ENCODE measurements around the gene CDC5L. TPM values are rescaled to one million over a fixed set of nuclear protein-coding genes. Genes with fewer than 3 reads are reported as not detected.
"Not testable (repeated sequence)": the region's sequence is repeated elsewhere in the genome, so short reads cannot be mapped to it uniquely, and the experiment has no call there.

CDC5L gene
- total and polyA plus RNA-seq, 2 experiments from 2014 or later = 15.9 to 20.4 TPM

DNA sequence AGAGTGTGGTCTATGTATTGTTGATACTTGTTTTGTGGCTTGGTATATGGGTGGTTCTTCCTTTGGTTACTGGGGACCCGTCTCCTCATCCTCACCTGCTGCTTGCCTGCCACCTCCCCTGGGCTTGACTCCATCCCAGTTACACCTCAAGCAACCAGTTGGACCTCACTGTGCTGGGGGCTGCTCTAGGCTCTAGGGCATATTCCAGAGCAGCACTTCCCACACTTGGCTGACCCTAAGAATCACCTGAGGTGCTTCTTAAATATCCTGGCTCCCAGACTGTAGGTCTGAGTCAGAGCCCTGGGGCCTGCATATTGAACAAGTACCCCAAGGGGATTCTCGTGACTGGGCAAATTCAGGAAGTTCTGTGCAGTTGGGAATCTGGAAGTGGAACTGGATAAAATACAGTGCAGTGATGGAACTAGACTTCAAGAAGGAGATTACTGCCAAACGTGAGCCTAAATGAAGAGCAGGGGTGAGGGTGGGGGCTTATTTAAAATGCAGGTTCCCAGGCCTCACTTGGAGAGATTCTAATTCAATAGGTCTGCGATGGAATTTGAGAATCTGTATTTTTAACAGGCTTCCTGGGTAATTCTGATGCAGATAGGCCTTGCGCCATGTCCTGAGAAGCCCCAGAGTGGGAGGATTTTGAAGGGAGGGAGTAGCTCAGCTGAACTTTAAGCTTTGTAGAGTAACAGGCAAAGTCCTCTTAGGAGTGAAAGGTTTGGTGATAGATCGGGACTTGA is 37.4 kb upstream of the CDC5L start:
- WGBS, 2 experiments (ENCODE audit: low coverage in 1 of 2, low lambda C conversion rate in 2 of 2, missing lambda C conversion rate in 2 of 2) = 64 to 68% methylated on average over 6 of the region's 6 CpGs
- in situ Hi-C loops (cut with MboI) = no loop called here

DNA sequence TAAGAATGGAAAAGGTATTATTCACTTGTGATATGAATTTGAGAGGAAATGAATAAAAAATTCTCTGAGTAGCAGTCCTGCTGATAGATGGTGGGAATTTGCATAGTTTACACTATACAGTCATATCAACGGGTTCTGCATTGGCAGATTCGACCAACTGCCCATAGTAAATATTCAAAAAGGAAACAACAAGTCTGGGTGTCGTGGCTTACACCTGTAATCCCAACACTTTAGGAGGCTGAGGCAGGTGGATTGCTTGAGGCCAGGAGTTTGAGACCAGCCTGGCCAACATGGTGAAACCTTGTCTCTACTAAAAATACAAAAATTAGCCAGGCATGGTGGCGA is 36.9 kb upstream of the CDC5L start:
- H3K4me3 ChIP-seq; H3F3A ChIP-seq (ENCODE audit: insufficient read depth); H3K27ac ChIP-seq; DNase-seq; H3K4me1 ChIP-seq (ENCODE audit: insufficient read depth); H4K20me1 ChIP-seq (ENCODE audit: insufficient read depth); H3K4me2 ChIP-seq (ENCODE audit: unreplicated experiment); H2AFZ ChIP-seq; H3K79me2 ChIP-seq (ENCODE audit: insufficient read depth); H3K27me3 ChIP-seq (replicated peaks; ENCODE audit: insufficient read depth); H3K9me2 ChIP-seq (ENCODE audit: insufficient read depth); H3K9me3 ChIP-seq (ENCODE audit: low read depth); in situ Hi-C loops (cut with MboI); H3K9ac ChIP-seq; H3K36me3 ChIP-seq (ENCODE audit: low read depth): not testable (repeated sequence)
- 54 to 67% methylated on average over 4 of the region's 4 CpGs for WGBS, 2 experiments (ENCODE audit: low coverage in 1 of 2, low lambda C conversion rate in 2 of 2, missing lambda C conversion rate in 2 of 2)

More for the DNA sequence above, 37.4 kb upstream of the CDC5L start:
- H4K20me1 ChIP-seq (ENCODE audit: insufficient read depth) = no peaks in the 10 kb centered on the region
- no peak overlapping the region for H2AFZ ChIP-seq
- no peaks in the 10 kb centered on the region for H3K4me1 ChIP-seq (ENCODE audit: insufficient read depth)
- no peaks in the 10 kb centered on the region for H3K9me2 ChIP-seq (ENCODE audit: insufficient read depth)
- no peak overlapping the region for H3K9ac ChIP-seq
- no peak for DNase-seq
- H3K9me3 ChIP-seq (ENCODE audit: low read depth) = no peaks in the 10 kb centered on the region
- H3F3A ChIP-seq (ENCODE audit: insufficient read depth) = 0 out of 2 replicates have a peak, but pooled peaks cover 4% of the 10 kb centered on the region
- no peak overlapping the region for H3K27ac ChIP-seq
- H3K27me3 ChIP-seq (replicated peaks; ENCODE audit: insufficient read depth) = peaks cover 10% of the 10 kb centered on the region; the same call in 1 of the 2 replicates
- H3K4me3 ChIP-seq = no peak overlapping the region
- H3K4me2 ChIP-seq (ENCODE audit: unreplicated experiment) = no peak overlapping the region
- no peaks in the 10 kb centered on the region for H3K79me2 ChIP-seq (ENCODE audit: insufficient read depth)
- TF ChIP-seq EZH2phosphoT487 (IDR thresholded peaks at IDR 0.05; ENCODE audit: insufficient read depth, low read depth) = no peak
- TF ChIP-seq EZH2 (IDR thresholded peaks at IDR 0.05; ENCODE audit: insufficient read depth, poor library complexity, severe bottlenecking) = no peak
- no peaks in the 10 kb centered on the region for H3K36me3 ChIP-seq (ENCODE audit: low read depth)

DNA sequence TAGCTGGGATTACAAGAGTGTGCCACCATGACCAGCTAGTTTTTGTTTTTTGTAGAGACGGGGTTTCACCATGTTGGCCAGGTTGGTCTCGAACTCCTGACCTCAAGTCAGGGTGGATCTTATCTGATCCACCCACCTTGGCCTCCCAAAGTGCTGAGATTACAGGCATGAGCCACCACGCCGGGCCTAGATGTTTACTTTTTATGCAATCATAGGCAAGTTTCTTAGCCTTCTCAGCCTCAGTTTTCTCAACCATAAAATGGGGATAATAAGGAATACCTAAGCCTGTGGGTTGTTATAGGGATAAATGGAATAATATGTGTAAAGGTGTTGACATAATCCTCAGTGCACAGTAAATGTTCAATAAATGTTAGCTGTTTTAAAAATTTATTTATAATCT is 35.2 kb upstream of the CDC5L start:
- no peak overlapping the region for H3K9ac ChIP-seq
- H3K9me3 ChIP-seq (ENCODE audit: low read depth) = no peaks in the 10 kb centered on the region
- in situ Hi-C loops (cut with MboI) = no loop called here
- H3K27ac ChIP-seq = no peak overlapping the region
- no peak overlapping the region for H3K4me3 ChIP-seq
- DNase-seq = no peak
- WGBS, 2 experiments (ENCODE audit: low coverage in 1 of 2, low lambda C conversion rate in 2 of 2, missing lambda C conversion rate in 2 of 2) = 78 to 84% methylated on average over 4 of the region's 4 CpGs
- H3K36me3 ChIP-seq (ENCODE audit: low read depth) = no peaks in the 10 kb centered on the region
- no peak overlapping the region for H2AFZ ChIP-seq
- no peaks in the 10 kb centered on the region; the same call in 1 of the 2 replicates for H3K27me3 ChIP-seq (replicated peaks; ENCODE audit: insufficient read depth)
- H4K20me1 ChIP-seq (ENCODE audit: insufficient read depth) = no peaks in the 10 kb centered on the region
- no peak for TF ChIP-seq EZH2phosphoT487 (IDR thresholded peaks at IDR 0.05; ENCODE audit: insufficient read depth, low read depth)
- TF ChIP-seq EZH2 (IDR thresholded peaks at IDR 0.05; ENCODE audit: insufficient read depth, poor library complexity, severe bottlenecking) = no peak
- H3K4me1 ChIP-seq (ENCODE audit: insufficient read depth) = no peaks in the 10 kb centered on the region
- no peak overlapping the region for H3K4me2 ChIP-seq (ENCODE audit: unreplicated experiment)
- no peaks in the 10 kb centered on the region for H3K9me2 ChIP-seq (ENCODE audit: insufficient read depth)
- H3F3A ChIP-seq (ENCODE audit: insufficient read depth) = 0 out of 2 replicates have a peak, but pooled peaks cover 4% of the 10 kb centered on the region
- H3K79me2 ChIP-seq (ENCODE audit: insufficient read depth) = no peaks in the 10 kb centered on the region

DNA sequence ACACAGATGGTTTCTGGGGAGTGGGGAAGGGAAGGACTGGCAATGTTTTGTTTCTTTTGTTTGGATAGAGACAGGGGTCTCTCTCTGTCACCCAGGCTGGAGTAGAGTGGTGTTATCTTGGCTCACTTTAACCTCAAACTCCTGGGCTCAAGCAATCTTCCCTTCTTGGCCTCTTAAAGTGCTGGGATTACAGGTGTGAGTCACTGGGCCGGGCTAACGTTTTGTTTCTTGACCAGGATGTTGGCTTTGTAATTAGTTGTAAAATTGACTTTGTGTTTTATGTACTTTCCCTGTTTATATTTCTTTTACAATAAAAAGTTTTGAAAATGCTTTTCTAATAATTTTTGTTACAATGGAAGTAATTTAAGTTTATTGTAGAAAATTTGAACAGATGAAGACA is 34.2 kb upstream of the CDC5L start:
- in situ Hi-C loops (cut with MboI) = no loop called here
- no peak overlapping the region for H3K4me2 ChIP-seq (ENCODE audit: unreplicated experiment)
- no peaks in the 10 kb centered on the region for H3K9me2 ChIP-seq (ENCODE audit: insufficient read depth)
- H3K36me3 ChIP-seq (ENCODE audit: low read depth) = no peaks in the 10 kb centered on the region
- no peaks in the 10 kb centered on the region for H3K4me1 ChIP-seq (ENCODE audit: insufficient read depth)
- WGBS, 2 experiments (ENCODE audit: low coverage in 1 of 2, low lambda C conversion rate in 2 of 2, missing lambda C conversion rate in 2 of 2) = 48 to 57% methylated on average over 2 of the region's 2 CpGs
- no peak overlapping the region for H2AFZ ChIP-seq
- H3K4me3 ChIP-seq = no peak overlapping the region
- H4K20me1 ChIP-seq (ENCODE audit: insufficient read depth) = no peaks in the 10 kb centered on the region
- no peak overlapping the region for H3K9ac ChIP-seq
- H3F3A ChIP-seq (ENCODE audit: insufficient read depth) = 0 out of 2 replicates have a peak, but pooled peaks cover 4% of the 10 kb centered on the region
- H3K27ac ChIP-seq = no peak overlapping the region
- no peaks in the 10 kb centered on the region for H3K9me3 ChIP-seq (ENCODE audit: low read depth)
- H3K79me2 ChIP-seq (ENCODE audit: insufficient read depth) = no peaks in the 10 kb centered on the region
- TF ChIP-seq EZH2 (IDR thresholded peaks at IDR 0.05; ENCODE audit: insufficient read depth, poor library complexity, severe bottlenecking) (no peak), EZH2phosphoT487 (IDR thresholded peaks at IDR 0.05; ENCODE audit: insufficient read depth, low read depth) (no peak)
- DNase-seq = no peak
- no peaks in the 10 kb centered on the region; the same call in 1 of the 2 replicates for H3K27me3 ChIP-seq (replicated peaks; ENCODE audit: insufficient read depth)

Data from GM23248 (cell line).